ENCODE results near the gene ABO. TPM values are rescaled to one million over a fixed set of nuclear protein-coding genes. Genes with fewer than 3 reads are reported as not detected.
"Not testable (repeated sequence)": the region's sequence is repeated elsewhere in the genome, so short reads cannot be mapped to it uniquely, and the experiment has no call there.

The ABO gene
- total and polyA plus RNA-seq, 2 experiments from 2014 or later, result not detected

DNA sequence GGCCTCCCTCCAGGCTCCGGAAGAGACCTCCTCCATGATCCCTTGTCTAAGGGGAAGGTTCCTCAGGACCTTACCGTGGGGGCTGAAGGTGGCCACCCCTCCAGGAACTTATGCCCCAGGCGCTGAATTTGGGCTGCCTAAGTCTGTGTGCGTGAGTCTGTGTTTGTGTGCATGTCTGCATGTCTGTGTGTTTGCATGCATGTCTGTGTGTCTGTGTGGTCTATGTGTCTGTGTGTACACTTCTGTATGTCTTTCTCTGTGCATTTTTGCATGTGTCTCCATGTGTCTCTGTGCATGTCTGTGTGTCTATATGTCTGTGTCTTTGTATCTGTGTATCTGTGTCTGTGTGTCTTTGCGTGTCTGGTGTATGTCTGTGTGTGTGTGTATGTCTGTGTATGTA, 20.5 kb downstream of the ABO start:
- peaks cover 26% of the 10 kb centered on the region for H3K27me3 ChIP-seq (replicated peaks; ENCODE audit: insufficient read depth)
- H3F3A ChIP-seq (ENCODE audit: insufficient read depth), result no peaks in the 10 kb centered on the region
- H4K20me1 ChIP-seq (ENCODE audit: insufficient read depth), result no peaks in the 10 kb centered on the region
- no peak overlapping the region for H3K9ac ChIP-seq
- no peaks in the 10 kb centered on the region for H3K4me1 ChIP-seq (ENCODE audit: insufficient read depth)
- WGBS, 2 experiments (ENCODE audit: low coverage in 1 of 2, low lambda C conversion rate in 2 of 2, missing lambda C conversion rate in 2 of 2), result 65 to 67% methylated on average over 5 of the region's 5 CpGs
- no peaks in the 10 kb centered on the region for H3K36me3 ChIP-seq (ENCODE audit: low read depth)
- no peaks in the 10 kb centered on the region for H3K9me3 ChIP-seq (ENCODE audit: low read depth)
- no peak for DNase-seq
- no peak overlapping the region for H3K4me2 ChIP-seq (ENCODE audit: unreplicated experiment)
- no peak overlapping the region for H3K4me3 ChIP-seq
- no peak overlapping the region for H2AFZ ChIP-seq
- H3K9me2 ChIP-seq (ENCODE audit: insufficient read depth), result no peaks in the 10 kb centered on the region
- in situ Hi-C loops (cut with MboI), result no loop called here
- H3K27ac ChIP-seq, result no peak overlapping the region
- no peak for TF ChIP-seq EZH2phosphoT487 (IDR thresholded peaks at IDR 0.05; ENCODE audit: insufficient read depth, low read depth)
- TF ChIP-seq EZH2 (IDR thresholded peaks at IDR 0.05; ENCODE audit: insufficient read depth, poor library complexity, severe bottlenecking), result no peak
- no peaks in the 10 kb centered on the region for H3K79me2 ChIP-seq (ENCODE audit: insufficient read depth)

- Histone ChIP-seq H3K27me3 (replicated peaks; ENCODE audit: insufficient read depth) (peaks cover 32% of the 10 kb centered on the region), H3K4me1 (ENCODE audit: insufficient read depth) (no peaks in the 10 kb centered on the region), H3K27ac (no peak overlapping the region), H2AFZ (no peak overlapping the region), H3K9ac (no peak overlapping the region), H3K9me2 (ENCODE audit: insufficient read depth) (no peaks in the 10 kb centered on the region), H3K4me2 (ENCODE audit: unreplicated experiment) (no peak overlapping the region), H3K9me3 (ENCODE audit: low read depth) (no peaks in the 10 kb centered on the region), H4K20me1 (ENCODE audit: insufficient read depth) (no peaks in the 10 kb centered on the region), H3K36me3 (ENCODE audit: low read depth) (no peaks in the 10 kb centered on the region), H3F3A (ENCODE audit: insufficient read depth) (no peaks in the 10 kb centered on the region), H3K4me3 (no peak overlapping the region), H3K79me2 (ENCODE audit: insufficient read depth) (no peaks in the 10 kb centered on the region)
- no peak for DNase-seq
- in situ Hi-C loops (cut with MboI), result no loop called here
- no peak for TF ChIP-seq EZH2phosphoT487 (IDR thresholded peaks at IDR 0.05; ENCODE audit: insufficient read depth, low read depth)
- TF ChIP-seq EZH2 (IDR thresholded peaks at IDR 0.05; ENCODE audit: insufficient read depth, poor library complexity, severe bottlenecking), result no peak
- WGBS, 2 experiments (ENCODE audit: low coverage in 1 of 2, low lambda C conversion rate in 2 of 2, missing lambda C conversion rate in 2 of 2), result 3 to 14% methylated on average over 1 of the region's 1 CpG
Measured at GRCh38 chr9:133253268-133253667, 21.7 kb downstream of the ABO start.

DNA sequence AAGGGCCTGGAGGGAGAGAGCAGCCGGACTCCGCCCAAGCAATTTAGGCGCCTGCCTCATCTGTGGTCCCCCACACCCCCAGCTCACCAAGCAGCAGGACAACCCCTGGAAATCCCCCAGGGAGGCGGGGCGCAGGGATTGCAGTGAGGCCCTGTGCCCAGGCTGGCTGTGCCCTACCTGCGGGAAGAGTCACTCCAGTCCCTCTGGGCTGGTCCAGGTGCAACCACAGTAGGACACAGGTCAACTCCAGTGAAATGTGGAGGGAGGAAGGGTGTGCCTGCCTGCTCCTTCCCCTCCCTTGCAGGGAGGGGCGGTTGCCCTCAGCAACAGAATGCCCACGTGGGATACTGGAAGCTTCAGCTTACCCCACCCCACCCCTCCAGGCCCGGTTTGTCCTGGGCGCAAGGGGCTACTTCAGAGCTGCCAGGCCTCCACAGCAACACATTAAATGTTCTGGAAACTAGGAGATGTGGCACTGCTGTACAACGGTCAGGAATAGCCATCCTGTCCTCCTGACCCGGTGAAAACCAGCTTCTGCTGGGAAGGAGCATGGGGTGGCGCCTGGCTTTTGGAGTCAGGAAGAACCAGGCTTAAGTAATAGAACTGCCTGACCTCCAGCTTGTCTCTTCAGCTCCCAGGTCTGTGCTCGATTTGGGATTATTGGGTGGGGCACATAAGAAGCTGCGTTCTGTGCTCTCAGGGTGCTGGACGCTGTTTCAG, 22.5 kb downstream of the ABO start:
- Histone ChIP-seq H3K79me2 (ENCODE audit: insufficient read depth) (no peaks in the 10 kb centered on the region), H4K20me1 (ENCODE audit: insufficient read depth) (no peaks in the 10 kb centered on the region), H3K36me3 (ENCODE audit: low read depth) (no peaks in the 10 kb centered on the region), H3K4me1 (ENCODE audit: insufficient read depth) (no peaks in the 10 kb centered on the region), H3K4me3 (no peak overlapping the region), H3K9me2 (ENCODE audit: insufficient read depth) (no peaks in the 10 kb centered on the region), H3K9me3 (ENCODE audit: low read depth) (no peaks in the 10 kb centered on the region), H3K4me2 (ENCODE audit: unreplicated experiment) (no peak overlapping the region), H3K27ac (no peak overlapping the region), H3K27me3 (replicated peaks; ENCODE audit: insufficient read depth) (peaks cover 32% of the 10 kb centered on the region), H3K9ac (no peak overlapping the region), H2AFZ (no peak overlapping the region), H3F3A (ENCODE audit: insufficient read depth) (no peaks in the 10 kb centered on the region)
- TF ChIP-seq EZH2phosphoT487 (IDR thresholded peaks at IDR 0.05; ENCODE audit: insufficient read depth, low read depth) (no peak), EZH2 (IDR thresholded peaks at IDR 0.05; ENCODE audit: insufficient read depth, poor library complexity, severe bottlenecking) (no peak)
- in situ Hi-C loops (cut with MboI), result no loop called here
- whole genome bisulfite sequencing, 2 experiments (ENCODE audit: low coverage in 1 of 2, low lambda C conversion rate in 2 of 2, missing lambda C conversion rate in 2 of 2), result 41 to 48% methylated on average over 16 of the region's 16 CpGs
- no peak for DNase-seq

- in situ Hi-C loops (cut with MboI), result no loop called here
- Histone ChIP-seq H3K79me2 (ENCODE audit: insufficient read depth) (no peaks in the 10 kb centered on the region), H3K4me3 (no peak overlapping the region), H3F3A (ENCODE audit: insufficient read depth) (no peaks in the 10 kb centered on the region), H3K27me3 (replicated peaks; ENCODE audit: insufficient read depth) (peaks cover 38% of the 10 kb centered on the region), H2AFZ (no peak overlapping the region), H3K9me3 (ENCODE audit: low read depth) (no peaks in the 10 kb centered on the region), H3K36me3 (ENCODE audit: low read depth) (no peaks in the 10 kb centered on the region), H3K27ac (no peak overlapping the region), H3K4me1 (ENCODE audit: insufficient read depth) (no peaks in the 10 kb centered on the region), H3K9ac (no peak overlapping the region), H4K20me1 (ENCODE audit: insufficient read depth) (no peaks in the 10 kb centered on the region), H3K4me2 (ENCODE audit: unreplicated experiment) (no peak overlapping the region), H3K9me2 (ENCODE audit: insufficient read depth) (no peaks in the 10 kb centered on the region)
- WGBS, 2 experiments (ENCODE audit: low coverage in 1 of 2, low lambda C conversion rate in 2 of 2, missing lambda C conversion rate in 2 of 2), result 67 to 74% methylated on average over 10 to 11 of the region's 11 CpGs
- DNase-seq, result no peak
- no peak for TF ChIP-seq EZH2phosphoT487 (IDR thresholded peaks at IDR 0.05; ENCODE audit: insufficient read depth, low read depth)
- TF ChIP-seq EZH2 (IDR thresholded peaks at IDR 0.05; ENCODE audit: insufficient read depth, poor library complexity, severe bottlenecking), result no peak
Measured at GRCh38 chr9:133251773-133252172, 23.2 kb downstream of the ABO start.

GRCh38 chr9:133251221-133251620, 23.8 kb downstream of the ABO start:
- 67 to 80% methylated on average over 6 of the region's 6 CpGs for WGBS, 2 experiments (ENCODE audit: low coverage in 1 of 2, low lambda C conversion rate in 2 of 2, missing lambda C conversion rate in 2 of 2)
- H3K36me3 ChIP-seq (ENCODE audit: low read depth); H3K4me3 ChIP-seq; H3K4me1 ChIP-seq (ENCODE audit: insufficient read depth); H3K9me2 ChIP-seq (ENCODE audit: insufficient read depth); H4K20me1 ChIP-seq (ENCODE audit: insufficient read depth); H3K27ac ChIP-seq; H3K9ac ChIP-seq; H2AFZ ChIP-seq; H3K4me2 ChIP-seq (ENCODE audit: unreplicated experiment); in situ Hi-C loops (cut with MboI); H3K79me2 ChIP-seq (ENCODE audit: insufficient read depth); DNase-seq; H3F3A ChIP-seq (ENCODE audit: insufficient read depth); H3K9me3 ChIP-seq (ENCODE audit: low read depth): not testable (repeated sequence)
- peaks cover 42% of the 10 kb centered on the region for H3K27me3 ChIP-seq (replicated peaks; ENCODE audit: insufficient read depth)
